Coronary artery (tissue), 2 donors: ENCODE measurements around the gene IER3.

Experiments used
- DNase-seq: peaks from one replicate; pipeline ENCODE4 v3.0.0-alpha.2; 2017; ENCODE audit warnings: low spot score
- H3K27ac ChIP-seq, 2 donors: fragments of 200-600 bp; sonication (generic); one replicate each; pipeline ENCODE4 v1.5.1; 2016 to 2019
- H3K4me3 ChIP-seq: fragments of 200-600 bp; sonication (generic); 2 replicates; pipeline ENCODE4 v1.5.1; 2016; ENCODE audit warnings: mild to moderate bottlenecking, moderate library complexity
- CTCF ChIP-seq: fragments of 200-600 bp; sonication (generic); IDR thresholded peaks from one replicate; pipeline ENCODE4 v1.5.1; 2019; ENCODE audit warnings: antibody characterized with exemption

The IER3 gene

GRCh38 chr6:30754631-30755030 is 10.3 kb upstream of the IER3 start:
- TF ChIP-seq CTCF, result no peak
- DNase-seq, result no peak
- Histone ChIP-seq H3K4me3 (no peak overlapping the region), H3K27ac (peak overlapping the region; percentile 51 to 55)

DNA sequence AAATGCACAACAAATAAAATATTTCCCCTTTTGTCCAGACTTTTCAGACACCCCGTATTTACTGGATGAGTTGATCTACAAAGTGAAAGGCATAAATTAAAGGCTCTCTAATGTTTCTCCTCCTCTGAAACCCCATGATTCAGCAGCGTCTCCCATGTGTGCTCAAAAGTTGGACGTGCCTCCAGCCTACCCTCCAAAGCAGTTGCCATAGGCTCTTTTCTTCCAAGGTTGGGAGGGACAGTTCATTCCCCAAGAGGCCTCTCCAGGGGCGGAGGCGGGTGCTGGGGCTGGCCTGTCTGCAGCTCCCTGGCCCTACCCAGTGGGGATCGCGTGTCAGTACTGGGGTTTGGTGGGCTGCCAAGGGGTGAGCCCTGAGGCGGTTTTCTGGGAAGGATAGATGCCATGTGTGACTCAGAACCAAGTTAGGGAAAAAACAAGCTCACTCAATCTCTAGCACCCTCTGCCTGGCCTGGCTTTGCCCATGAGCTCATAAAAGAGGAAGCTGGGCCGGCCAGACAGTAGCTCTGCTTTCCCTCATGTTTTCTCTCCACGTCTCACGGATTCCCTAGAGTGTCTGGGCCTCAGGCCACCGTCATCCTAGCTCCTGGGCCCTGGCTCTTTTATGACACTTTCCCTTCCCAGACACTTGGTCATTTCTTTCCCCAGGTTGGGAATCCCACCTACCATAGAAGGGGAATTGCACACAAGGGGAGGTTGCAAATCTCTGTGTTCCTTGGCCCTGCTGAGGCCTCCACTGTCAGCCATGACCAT is 8.0 kb upstream of the IER3 start:
- H3K4me3 ChIP-seq, result peak overlapping the region; percentile 41
- TF ChIP-seq CTCF, result no peak
- peak; percentile 99 for DNase-seq
- peak overlapping the region; percentile 93 to 96 for H3K27ac ChIP-seq

- no peak for DNase-seq
- TF ChIP-seq CTCF, result no peak
- Histone ChIP-seq H3K4me3 (no peak overlapping the region), H3K27ac (peak overlapping the region in 1 of 2 donors; percentile 6)
Observed at GRCh38 chr6:30750379-30750668, 6.0 kb upstream of the IER3 start.

DNA sequence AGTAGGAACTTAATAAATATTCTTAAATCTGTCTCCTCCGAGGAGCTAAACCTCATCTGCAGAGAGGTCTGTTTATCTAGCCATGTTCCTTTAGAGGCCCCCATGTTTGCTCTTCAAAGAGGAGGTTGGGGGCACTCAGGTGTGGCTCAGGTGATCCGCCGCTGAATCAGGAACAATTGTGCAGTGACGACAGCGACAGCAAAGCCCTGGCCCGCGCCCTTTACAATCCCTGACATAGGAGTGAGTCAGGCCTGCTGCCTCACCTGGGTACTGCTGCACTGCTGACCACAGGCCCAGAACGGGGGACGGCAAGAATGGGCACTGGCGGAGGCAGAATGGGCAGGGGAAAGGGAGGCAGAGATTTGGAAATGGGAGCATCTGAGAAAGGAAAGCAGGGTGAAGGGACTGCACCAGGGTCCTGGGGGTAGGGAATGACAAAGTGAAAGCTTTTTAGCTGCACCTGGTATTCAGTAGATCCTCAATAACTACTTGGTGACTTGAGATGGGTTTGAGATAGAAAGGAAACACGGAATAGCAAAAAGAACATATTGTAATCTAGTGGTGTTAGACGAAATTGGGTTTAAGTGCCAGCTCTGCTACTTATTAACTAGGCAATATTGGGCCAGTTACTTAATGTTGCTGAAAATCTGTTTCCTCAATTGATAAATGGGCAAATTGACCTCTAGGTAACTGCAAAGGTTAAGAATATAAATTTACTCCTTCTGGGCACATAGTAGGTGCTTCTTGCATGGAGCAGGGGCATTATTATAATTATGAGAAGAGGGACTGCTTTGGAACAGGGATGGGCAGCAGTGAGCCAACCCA is 5.4 kb upstream of the IER3 start:
- no peak overlapping the region for H3K4me3 ChIP-seq
- no peak for DNase-seq
- H3K27ac ChIP-seq, result peak overlapping the region in 1 of 2 donors; percentile 6
- no peak for TF ChIP-seq CTCF

- DNase-seq, result no peak
- Histone ChIP-seq H3K27ac (peak overlapping the region; percentile 0 to 2), H3K4me3 (no peak overlapping the region)
- TF ChIP-seq CTCF, result no peak
Observed at GRCh38 chr6:30748851-30749540, 4.6 kb upstream of the IER3 start.

DNA sequence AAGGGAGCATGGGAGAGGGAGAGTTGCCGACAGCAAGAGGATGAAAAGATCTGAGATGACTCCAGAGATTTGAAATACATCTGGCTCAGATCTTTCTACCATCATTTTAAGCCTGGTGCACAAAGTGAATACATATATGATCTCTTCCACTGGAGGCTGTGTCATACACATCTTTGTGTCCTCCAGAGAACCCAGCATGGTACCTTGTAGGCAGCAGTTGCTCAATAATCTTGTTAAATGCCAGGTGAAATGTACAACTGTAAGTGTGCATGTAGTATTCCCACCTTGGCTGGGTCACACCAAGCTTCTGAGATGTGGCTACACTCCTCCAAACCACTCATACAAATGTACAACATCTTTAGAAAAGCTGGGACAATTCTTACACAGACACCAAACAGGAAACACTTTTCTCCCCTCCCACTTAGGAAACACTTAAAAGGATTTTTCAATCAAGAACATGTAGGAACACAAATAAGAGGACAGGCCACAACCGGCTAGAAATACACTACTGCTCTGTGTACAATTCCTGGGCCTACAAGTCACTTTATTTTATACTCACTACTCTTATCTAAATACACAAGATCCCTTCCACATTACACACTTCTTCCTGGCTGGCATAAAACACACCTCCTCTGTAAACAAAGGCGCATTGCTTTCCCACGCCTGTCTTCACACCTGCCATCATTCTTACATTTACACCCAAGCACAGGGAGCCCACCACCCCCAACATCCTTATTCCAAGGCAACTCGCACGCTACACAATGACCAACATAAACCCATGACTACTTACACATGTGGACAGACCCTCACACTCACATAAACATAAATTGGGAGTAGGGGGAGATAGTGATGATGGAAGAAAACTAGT is 3.8 kb upstream of the IER3 start:
- DNase-seq, result no peak
- Histone ChIP-seq H3K27ac (peak overlapping the region; percentile 0 to 5), H3K4me3 (no peak overlapping the region)
- no peak for TF ChIP-seq CTCF
